Activated T-cell treated with anti-CD3 and anti-CD28 coated beads for 24 hours (primary cell): ENCODE data around the gene ICAM1.
"Not testable (repeated sequence)": the region's sequence is repeated elsewhere in the genome, so short reads cannot be mapped to it uniquely, and the experiment has no call there.

ENCODE experiments used
- DNase-seq: peaks from one replicate; pipeline ENCODE4 v3.0.0-alpha.2; 2020; ENCODE audit warnings: low read depth

The ICAM1 gene

DNA sequence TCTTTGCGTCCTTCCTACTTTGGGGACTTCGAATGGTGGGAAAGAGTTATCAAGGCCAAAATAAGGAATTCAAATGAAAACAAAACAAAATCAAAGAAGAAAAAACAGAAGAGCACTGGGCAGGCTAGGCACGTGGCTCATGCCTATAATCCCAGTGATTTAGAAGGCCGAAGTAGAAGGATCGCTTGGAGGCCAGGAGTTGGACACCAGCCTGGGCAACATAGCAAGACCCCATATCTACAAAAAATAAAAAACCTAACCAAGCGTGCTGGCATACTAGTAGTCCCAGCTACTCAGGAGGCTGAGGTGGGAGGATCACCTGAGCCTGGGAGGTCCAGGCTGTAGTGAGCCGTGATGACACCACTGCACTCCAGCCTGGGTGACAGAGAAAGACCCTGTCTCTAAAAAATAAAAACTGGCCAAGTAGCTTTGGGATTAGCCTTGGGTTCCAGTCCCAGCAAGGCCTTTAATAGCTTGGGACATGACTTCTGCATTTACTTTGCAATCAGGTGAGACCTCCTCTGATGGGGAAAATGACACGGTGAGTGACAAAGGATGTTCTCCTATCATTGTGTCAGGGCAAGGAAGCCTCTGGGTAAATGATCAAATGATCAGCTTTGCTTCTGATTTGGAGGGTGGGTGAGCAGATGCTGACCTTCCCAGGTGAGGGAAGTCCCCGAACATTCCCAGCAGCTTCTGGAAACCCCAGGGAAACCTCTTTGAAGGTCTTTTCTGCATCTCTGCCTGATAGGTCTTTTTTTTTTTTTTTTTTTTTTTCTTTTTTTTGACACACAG is 7.1 kb downstream of the ICAM1 start:
- no peak for DNase-seq

DNA sequence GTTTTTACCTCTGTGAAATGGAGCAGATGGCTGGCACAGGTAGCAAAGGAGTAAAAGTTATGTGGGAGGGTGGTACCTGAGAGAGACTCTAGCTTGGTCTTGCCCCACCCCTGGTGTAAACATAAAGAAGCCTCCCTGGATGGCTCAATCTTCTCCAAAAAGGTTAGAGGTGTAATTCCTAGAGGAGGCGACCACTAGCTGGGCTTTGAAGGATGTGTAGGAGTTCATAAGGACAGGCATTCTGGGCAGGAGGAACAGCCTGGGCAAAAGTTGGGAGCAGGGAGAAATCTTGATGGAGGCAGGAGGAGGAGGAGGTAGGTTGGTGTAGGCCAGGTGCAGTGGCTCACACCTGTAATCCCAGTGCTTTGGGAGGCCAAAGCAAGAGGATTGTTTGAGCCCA is 8.0 kb downstream of the ICAM1 start:
- no peak for DNase-seq

DNA sequence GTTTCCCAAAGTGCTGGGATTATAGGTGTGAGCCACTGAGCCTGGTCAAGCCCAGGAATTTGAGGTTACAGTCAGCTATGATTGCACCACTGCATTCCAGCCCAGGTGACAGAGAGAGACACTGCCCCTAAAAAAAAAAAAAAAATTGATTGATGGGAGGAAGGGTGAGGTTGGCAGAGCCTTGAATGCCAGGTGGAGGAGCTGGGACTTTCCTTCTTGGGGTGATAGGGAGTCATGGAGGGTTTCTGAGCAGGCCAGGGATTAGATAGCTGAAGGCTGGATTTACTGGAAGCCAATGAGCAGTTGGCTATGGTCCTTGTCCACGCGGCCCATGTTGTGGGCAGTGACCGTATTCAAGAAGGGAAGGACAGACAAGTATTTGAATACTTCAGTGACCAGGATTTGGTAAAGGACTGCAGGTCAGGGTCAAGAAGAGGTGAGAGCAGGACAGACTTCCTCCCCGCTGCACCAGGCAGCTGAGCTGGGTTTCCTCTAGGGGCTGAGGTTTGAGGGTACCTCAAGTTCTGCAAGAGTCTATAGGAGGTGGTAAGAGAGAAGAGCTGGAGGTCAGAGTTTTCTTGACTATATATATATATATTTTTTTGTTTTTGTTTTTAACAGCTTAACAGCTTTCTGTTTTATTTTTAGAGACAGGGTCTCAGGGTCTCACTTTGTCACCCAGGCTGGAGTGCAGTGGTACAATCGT is 9.0 kb downstream of the ICAM1 start:
- DNase-seq = no peak

- not testable (repeated sequence) for DNase-seq
Measured at GRCh38 chr19:10282043-10282442, 11.1 kb downstream of the ICAM1 start.

DNA sequence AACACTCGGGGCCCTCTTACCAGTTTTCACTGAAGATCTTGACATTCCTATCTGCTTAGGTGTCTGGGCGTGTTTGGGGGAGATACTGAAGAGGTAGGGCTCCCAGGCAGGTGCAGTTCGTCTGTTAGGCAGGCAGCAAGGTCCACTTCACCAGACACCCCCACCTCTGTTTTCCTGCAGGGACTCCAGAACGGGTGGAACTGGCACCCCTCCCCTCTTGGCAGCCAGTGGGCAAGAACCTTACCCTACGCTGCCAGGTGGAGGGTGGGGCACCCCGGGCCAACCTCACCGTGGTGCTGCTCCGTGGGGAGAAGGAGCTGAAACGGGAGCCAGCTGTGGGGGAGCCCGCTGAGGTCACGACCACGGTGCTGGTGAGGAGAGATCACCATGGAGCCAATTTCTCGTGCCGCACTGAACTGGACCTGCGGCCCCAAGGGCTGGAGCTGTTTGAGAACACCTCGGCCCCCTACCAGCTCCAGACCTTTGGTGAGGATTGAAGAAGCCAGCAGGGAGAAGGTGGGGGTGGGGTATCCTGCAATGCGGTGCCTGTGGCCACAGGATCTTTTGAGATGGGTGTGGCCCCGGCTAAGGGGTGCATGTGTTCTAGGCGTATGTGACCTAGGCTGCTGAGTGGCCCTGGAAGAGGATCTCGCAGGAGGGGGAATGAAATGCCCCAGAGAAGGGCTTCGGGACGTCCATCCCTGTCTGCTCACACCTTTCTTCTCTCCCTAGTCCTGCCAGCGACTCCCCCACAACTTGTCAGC is 12.6 kb downstream of the ICAM1 start:
- DNase-seq = no peak

GRCh38 chr19:10284065-10284959 is 13.4 kb downstream of the ICAM1 start:
- DNase-seq = no peak

- DNase-seq = no peak
Measured at GRCh38 chr19:10284960-10285278, 14.0 kb downstream of the ICAM1 start.

GRCh38 chr19:10285393-10285792 is 14.5 kb downstream of the ICAM1 start:
- no peak for DNase-seq

DNA sequence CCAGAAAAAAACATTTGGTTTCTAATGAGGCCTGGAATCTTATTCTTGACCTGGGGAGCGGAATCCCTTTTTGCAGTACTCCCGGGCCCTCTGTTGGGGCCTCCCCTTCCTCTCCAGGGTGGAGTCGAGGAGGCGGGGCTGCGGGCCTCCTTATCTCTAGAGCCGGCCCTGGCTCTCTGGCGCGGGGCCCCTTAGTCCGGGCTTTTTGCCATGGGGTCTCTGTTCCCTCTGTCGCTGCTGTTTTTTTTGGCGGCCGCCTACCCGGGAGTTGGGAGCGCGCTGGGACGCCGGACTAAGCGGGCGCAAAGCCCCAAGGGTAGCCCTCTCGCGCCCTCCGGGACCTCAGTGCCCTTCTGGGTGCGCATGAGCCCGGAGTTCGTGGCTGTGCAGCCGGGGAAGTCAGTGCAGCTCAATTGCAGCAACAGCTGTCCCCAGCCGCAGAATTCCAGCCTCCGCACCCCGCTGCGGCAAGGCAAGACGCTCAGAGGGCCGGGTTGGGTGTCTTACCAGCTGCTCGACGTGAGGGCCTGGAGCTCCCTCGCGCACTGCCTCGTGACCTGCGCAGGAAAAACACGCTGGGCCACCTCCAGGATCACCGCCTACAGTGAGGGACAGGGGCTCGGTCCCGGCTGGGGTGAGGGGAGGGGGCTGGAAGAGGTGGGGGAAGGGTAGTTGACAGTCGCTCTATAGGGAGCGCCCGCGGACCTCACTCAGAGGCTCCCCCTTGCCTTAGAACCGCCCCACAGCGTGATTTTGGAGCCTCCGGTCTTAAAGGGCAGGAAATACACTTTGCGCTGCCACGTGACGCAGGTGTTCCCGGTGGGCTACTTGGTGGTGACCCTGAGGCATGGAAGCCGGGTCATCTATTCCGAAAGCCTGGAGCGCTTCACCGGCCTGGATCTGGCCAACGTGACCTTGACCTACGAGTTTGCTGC is 16.1 kb downstream of the ICAM1 start, which contains the start of gene ICAM4:
ICAM4 (plus strand) TSS at position 153 of the 935 bp plus-strand sequence; CDS start at position 211, 58 bp downstream.
- no peak for DNase-seq

DNA sequence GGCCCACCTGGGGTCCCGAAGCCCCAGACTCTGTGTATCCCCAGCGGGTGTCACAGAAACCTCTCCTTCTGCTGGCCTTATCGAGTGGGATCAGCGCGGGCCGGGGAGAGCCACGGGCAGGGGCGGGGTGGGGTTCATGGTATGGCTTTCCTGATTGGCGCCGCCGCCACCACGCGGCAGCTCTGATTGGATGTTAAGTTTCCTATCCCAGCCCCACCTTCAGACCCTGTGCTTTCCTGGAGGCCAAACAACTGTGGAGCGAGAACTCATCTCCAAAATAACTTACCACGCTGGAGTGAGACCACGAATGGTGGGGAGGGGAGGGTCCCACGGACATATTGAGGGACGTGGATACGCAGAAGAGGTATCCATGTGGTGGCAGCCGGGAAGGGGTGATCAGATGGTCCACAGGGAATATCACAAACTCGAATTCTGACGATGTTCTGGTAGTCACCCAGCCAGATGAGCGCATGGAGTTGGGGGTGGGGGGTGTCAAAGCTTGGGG is 17.8 kb downstream of the ICAM1 start:
- DNase-seq = no peak

GRCh38 chr19:10289167-10289835 is 18.4 kb downstream of the ICAM1 start:
- DNase-seq = peak; percentile 65

GRCh38 chr19:10289836-10290356 is 19.0 kb downstream of the ICAM1 start, which contains the start of gene ICAM5:
Gene ICAM5 (plus strand): TSS chr19:10289952. CDS start chr19:10290044, 92 bp downstream.
- no peak for DNase-seq

DNA sequence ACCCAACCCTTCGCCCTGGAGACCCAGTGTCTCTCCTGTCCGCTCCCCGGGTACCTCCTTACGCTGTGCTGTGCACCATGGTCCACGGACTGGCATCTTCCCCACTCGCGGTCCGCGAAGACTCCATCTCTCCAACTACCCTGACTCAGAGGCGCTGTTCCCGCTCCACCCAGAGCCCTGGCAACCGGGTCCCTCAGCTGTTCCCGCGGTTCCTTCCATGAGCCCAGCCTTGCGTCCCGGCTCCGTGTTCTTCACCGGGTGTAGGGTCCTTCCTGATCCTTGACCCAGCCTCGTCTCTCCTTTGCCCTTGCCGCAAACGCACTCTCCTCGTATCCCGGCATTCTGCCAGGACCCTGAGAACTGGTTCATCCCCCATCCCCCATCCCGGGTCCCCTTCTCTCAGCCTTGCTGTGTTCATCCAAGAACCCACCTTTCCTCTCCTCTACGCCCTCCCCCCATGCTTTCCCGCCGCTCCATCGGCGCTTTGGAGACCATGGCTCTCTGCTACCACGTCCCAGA is 19.5 kb downstream of the ICAM1 start:
- no peak for DNase-seq

DNA sequence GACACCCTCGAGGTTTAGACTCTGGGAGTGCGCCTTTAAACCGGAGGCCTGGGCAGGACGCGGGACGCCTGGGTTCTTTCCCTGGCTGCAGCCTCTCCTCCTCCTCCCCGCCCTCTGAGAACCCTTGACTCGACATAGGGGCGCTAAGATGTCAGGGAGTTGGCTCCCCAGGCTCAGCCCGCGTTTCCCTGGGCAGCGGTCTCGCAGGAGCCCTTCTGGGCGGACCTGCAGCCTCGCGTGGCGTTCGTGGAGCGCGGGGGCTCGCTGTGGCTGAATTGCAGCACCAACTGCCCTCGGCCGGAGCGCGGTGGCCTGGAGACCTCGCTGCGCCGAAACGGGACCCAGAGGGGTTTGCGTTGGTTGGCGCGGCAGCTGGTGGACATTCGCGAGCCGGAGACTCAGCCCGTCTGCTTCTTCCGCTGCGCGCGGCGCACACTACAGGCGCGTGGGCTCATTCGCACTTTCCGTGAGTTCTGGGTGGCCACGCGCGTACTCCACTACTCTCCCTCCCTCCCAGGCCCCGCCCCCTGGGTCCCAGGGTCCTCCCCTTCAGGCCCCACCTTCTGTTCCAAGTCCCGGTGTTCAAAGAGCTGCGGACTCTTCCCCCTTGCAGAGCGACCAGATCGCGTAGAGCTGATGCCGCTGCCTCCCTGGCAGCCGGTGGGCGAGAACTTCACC is 20.1 kb downstream of the ICAM1 start:
- no peak for DNase-seq

- DNase-seq = no peak
Measured at GRCh38 chr19:10291554-10292205, 20.8 kb downstream of the ICAM1 start.

- peak; percentile 60 for DNase-seq
Measured at GRCh38 chr19:10292206-10292788, 21.4 kb downstream of the ICAM1 start.

DNA sequence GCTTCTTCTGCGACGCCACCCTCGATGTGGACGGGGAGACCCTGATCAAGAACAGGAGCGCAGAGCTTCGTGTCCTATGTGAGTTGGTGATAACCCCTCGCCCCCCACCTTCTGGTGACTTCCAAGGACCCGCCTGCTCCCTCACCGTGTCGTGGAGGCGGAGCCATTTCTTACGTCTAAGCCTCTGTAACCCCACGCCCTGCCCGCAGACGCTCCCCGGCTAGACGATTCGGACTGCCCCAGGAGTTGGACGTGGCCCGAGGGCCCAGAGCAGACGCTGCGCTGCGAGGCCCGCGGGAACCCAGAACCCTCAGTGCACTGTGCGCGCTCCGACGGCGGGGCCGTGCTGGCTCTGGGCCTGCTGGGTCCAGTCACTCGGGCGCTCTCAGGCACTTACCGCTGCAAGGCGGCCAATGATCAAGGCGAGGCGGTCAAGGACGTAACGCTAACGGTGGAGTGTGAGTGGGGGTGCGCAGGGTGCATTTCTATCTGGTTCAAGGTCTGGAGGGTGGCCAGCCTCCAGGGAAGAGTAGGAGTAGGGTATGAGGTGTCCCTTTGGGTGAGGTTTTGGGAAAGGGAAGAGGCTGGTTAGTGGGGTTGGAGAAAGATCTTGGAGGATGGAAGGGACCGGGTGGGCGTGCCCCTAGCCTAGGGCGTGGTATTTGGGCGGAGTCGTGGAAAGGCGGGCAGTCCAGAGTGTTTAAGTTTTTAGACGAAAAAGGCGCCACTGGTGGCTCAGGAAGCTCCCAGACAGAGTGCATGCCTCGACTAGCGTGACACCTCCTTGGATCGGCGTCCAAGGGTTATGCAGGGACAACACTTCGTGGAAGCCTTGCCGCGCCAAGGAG is 22.1 kb downstream of the ICAM1 start:
- DNase-seq = no peak
